ENCODE results near the gene RALB. TPM values are rescaled to one million over a fixed set of nuclear protein-coding genes. Genes with fewer than 3 reads are reported as not detected.
A peak's percentile ranks its signal among the peaks of the same experiment; 100 is the strongest.

Gene RALB
- total and polyA plus RNA-seq, 2 of the 8 experiments (the other 6 are each of a cell fraction or from before 2014, with no cell fraction given): 12.0 to 16.6 TPM

- Histone ChIP-seq H3K56ac (replicated peaks; ENCODE audit: insufficient read length, low read depth, low read length) (no peak overlapping the region), H3K9ac (replicated peaks in 1 of 4; ENCODE audit: extremely low read depth in 1 of 4, low read depth in 3 of 4, low read length in 3 of 4) (no peak overlapping the region), H2BK15ac (ENCODE audit: low read length) (no peak overlapping the region), H2AFZ (ENCODE audit: low read length) (no peak overlapping the region), H3K18ac (ENCODE audit: extremely low read depth, low read length) (no peak overlapping the region), H3K23me2 (ENCODE audit: low read depth, low read length) (peaks cover 13% of the 10 kb centered on the region; the same call in 1 of the 2 replicates), H2BK12ac (ENCODE audit: low read depth, low read length) (no peak overlapping the region), H2AK5ac (ENCODE audit: low read depth, low read length) (no peak overlapping the region), H3K79me2 (ENCODE audit: control insufficient read depth in 1 of 2, insufficient read depth in 2 of 2, low read length in 2 of 2) (no peaks in the 10 kb centered on the region), H3K27me3 (replicated peaks in 1 of 4; ENCODE audit: control insufficient read depth in 3 of 4, extremely low read depth in 1 of 4, insufficient read depth in 3 of 4, low read length in 3 of 4) (peaks cover 45 to 72% (median 65%) of the 10 kb centered on the region in 4 experiments), H2BK120ac (replicated peaks; ENCODE audit: low read depth, low read length) (no peak overlapping the region), H3K9me3 (ENCODE audit: insufficient read depth in 2 of 2, low read depth in 1 of 2, low read length in 1 of 2) (no peaks in the 10 kb centered on the region), H4K91ac (replicated peaks; ENCODE audit: insufficient read length, low read length) (no peak overlapping the region), H4K20me1 (replicated peaks in 1 of 2; ENCODE audit: control insufficient read depth in 1 of 2, insufficient read depth in 2 of 2, low read length in 2 of 2) (peaks cover 0 to 3% of the 10 kb centered on the region in 2 experiments), H3K79me1 (ENCODE audit: low read depth, low read length) (no peaks in the 10 kb centered on the region), H3K4me3 (ENCODE audit: extremely low read depth in 1 of 4, insufficient read depth in 2 of 4, low read depth in 3 of 4, low read length in 4 of 4) (no peak overlapping the region), H2BK5ac (ENCODE audit: low read depth, low read length) (no peak overlapping the region), H3K4me2 (ENCODE audit: insufficient read depth in 1 of 2, low read depth in 2 of 2, low read length in 2 of 2) (0 out of 4 replicates have a peak overlapping the region, but pooled peaks of 1 of the 2 experiments have one; percentile 10), H4K5ac (ENCODE audit: insufficient read length, low read depth, low read length) (no peak overlapping the region), H4K8ac (ENCODE audit: extremely low read depth, insufficient read depth, low read length) (no peak overlapping the region), H3K36me3 (ENCODE audit: control insufficient read depth in 2 of 4, insufficient read depth in 4 of 4, low read length in 3 of 4) (peaks cover 0 to 19% (median 0%) of the 10 kb centered on the region in 4 experiments; a peak in 2 of 8 replicates), H2BK20ac (ENCODE audit: low read length) (no peak overlapping the region), H3K14ac (ENCODE audit: insufficient read length) (no peak overlapping the region), H3K23ac (ENCODE audit: insufficient read length) (no peak overlapping the region), H3K27ac (ENCODE audit: low read depth, low read length) (no peak overlapping the region), H3K4ac (replicated peaks; ENCODE audit: insufficient read length, low read depth, low read length) (no peak overlapping the region), H3K4me1 (replicated peaks in 1 of 4; ENCODE audit: control insufficient read depth in 3 of 4, insufficient read depth in 4 of 4, low read length in 3 of 4) (peaks cover 5 to 25% (median 10%) of the 10 kb centered on the region in 4 experiments)
- CTCF ChIA-PET (ENCODE audit: partially characterized antibody): interaction anchor here (0.6 to 9.9 kb wide), 42 partner anchors 9 to 337 kb away, joined by 3 to 118 read pairs (median 6); no protein-coding TSS in a partner anchor
- TF ChIP-seq SP2 (IDR thresholded peaks at IDR 0.05; ENCODE audit: low read length): no peak
- no peak for TF ChIP-seq BACH1 (IDR thresholded peaks at IDR 0.05; ENCODE audit: low read length)
- TF ChIP-seq CREB1 (IDR thresholded peaks at IDR 0.05): no peak
- no peak for TF ChIP-seq EP300 (IDR thresholded peaks at IDR 0.05; ENCODE audit: borderline replicate concordance in 1 of 2, low read depth in 2 of 2, low read length in 2 of 2)
- TF ChIP-seq RNF2 (IDR thresholded peaks at IDR 0.05; ENCODE audit: borderline replicate concordance, low read depth, low read length, missing control alignments, poor library complexity, severe bottlenecking): no peak
- no peak for TF ChIP-seq HDAC2 (IDR thresholded peaks at IDR 0.05; ENCODE audit: borderline replicate concordance in 1 of 2, low read depth in 2 of 2, low read length in 2 of 2)
- no peak for TF ChIP-seq HDAC6 (IDR thresholded peaks at IDR 0.05; ENCODE audit: low read depth, low read length)
- no peak for TF ChIP-seq CEBPB (IDR thresholded peaks at IDR 0.05; ENCODE audit: low read depth, low read length)
- no peak for DNase-seq (ENCODE audit: low read depth in 1 of 2, low spot score in 2 of 2)
- WGBS, 2 experiments (ENCODE audit: extremely low coverage in 1 of 2, insufficient coverage in 1 of 2, insufficient read length in 1 of 2, insufficient replicate concordance in 2 of 2, low coverage in 1 of 2, low lambda C conversion rate in 2 of 2, missing lambda C conversion rate in 1 of 2): 67% methylated on average over 5 of the region's 5 CpGs; no CpG with 5 or more reads in 1 of the 2 experiments
- no peak for FAIRE-seq
- POLR2A ChIA-PET (ENCODE audit: partially characterized antibody): interaction anchor here (1.1 to 1.5 kb wide), 2 partner anchors 90 to 98 kb away, joined by 3 read pairs; no protein-coding TSS in a partner anchor
These were observed 90.4 kb downstream of the RALB start for GRCh38 chr2:120343100-120343432.
